ENCODE measurements around the gene SLC4A4.

The SLC4A4 gene

DNA sequence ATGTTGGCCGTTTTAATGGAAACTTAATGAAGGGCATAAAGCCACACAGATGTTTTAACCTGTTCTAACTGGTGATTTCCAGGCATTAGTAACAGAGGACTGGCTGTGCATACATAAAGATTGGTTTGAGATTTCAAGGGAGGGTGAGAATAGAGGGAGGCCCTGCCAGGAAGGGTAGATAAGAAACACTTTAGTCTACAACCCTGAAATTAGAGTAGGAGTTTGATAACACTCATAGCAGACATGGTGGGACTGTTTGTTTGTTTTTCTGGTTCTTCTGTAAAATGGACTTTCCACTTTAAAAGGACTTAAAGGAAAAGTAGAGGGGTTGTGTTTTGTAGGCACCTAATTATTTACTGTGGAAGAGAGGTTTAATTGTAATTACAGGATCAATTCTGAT, 16.2 kb downstream of the SLC4A4 start:
- H3K4me1 ChIP-seq (ENCODE audit: low read depth, poor library complexity, severe bottlenecking), result no peaks in the 10 kb centered on the region
- TF ChIP-seq CTCF (conservative IDR thresholded peaks at IDR 0.05; ENCODE audit: low read depth, low read length), result no peak
- H3K4me2 ChIP-seq, result no peak overlapping the region
- no peak overlapping the region for H3K27ac ChIP-seq
- H3K36me3 ChIP-seq (ENCODE audit: insufficient read depth), result no peaks in the 10 kb centered on the region
- no peaks in the 10 kb centered on the region for H4K20me1 ChIP-seq (ENCODE audit: insufficient read depth)
- no peak overlapping the region for H2AFZ ChIP-seq (ENCODE audit: low read depth)
- H3K4me3 ChIP-seq (IDR thresholded peaks at IDR 0.05; ENCODE audit: insufficient read depth, low read depth, low read length), result no peak overlapping the region
- no peaks in the 10 kb centered on the region for H3K79me2 ChIP-seq (ENCODE audit: insufficient read depth, low read depth)
- H3K27me3 ChIP-seq (ENCODE audit: insufficient read depth, low read depth), result no peaks in the 10 kb centered on the region
- no peak overlapping the region for H3K9ac ChIP-seq

- Histone ChIP-seq H3K36me3 (ENCODE audit: insufficient read depth) (no peaks in the 10 kb centered on the region), H3K4me2 (no peak overlapping the region), H3K79me2 (ENCODE audit: insufficient read depth, low read depth) (no peaks in the 10 kb centered on the region), H3K4me3 (IDR thresholded peaks at IDR 0.05; ENCODE audit: insufficient read depth, low read depth, low read length) (no peak overlapping the region), H2AFZ (ENCODE audit: low read depth) (no peak overlapping the region), H3K27ac (no peak overlapping the region), H3K27me3 (ENCODE audit: insufficient read depth, low read depth) (no peaks in the 10 kb centered on the region), H3K9ac (no peak overlapping the region), H3K4me1 (ENCODE audit: low read depth, poor library complexity, severe bottlenecking) (no peaks in the 10 kb centered on the region), H4K20me1 (ENCODE audit: insufficient read depth) (no peaks in the 10 kb centered on the region)
- no peak for TF ChIP-seq CTCF (conservative IDR thresholded peaks at IDR 0.05; ENCODE audit: low read depth, low read length)
These were observed 17.2 kb downstream of the SLC4A4 start for GRCh38 chr4:71355971-71356370.

GRCh38 chr4:71356924-71357663, 18.3 kb downstream of the SLC4A4 start:
- H2AFZ ChIP-seq (ENCODE audit: low read depth), result no peak overlapping the region
- H3K9ac ChIP-seq, result no peak overlapping the region
- no peaks in the 10 kb centered on the region for H3K4me1 ChIP-seq (ENCODE audit: low read depth, poor library complexity, severe bottlenecking)
- no peaks in the 10 kb centered on the region for H3K27me3 ChIP-seq (ENCODE audit: insufficient read depth, low read depth)
- H4K20me1 ChIP-seq (ENCODE audit: insufficient read depth), result no peaks in the 10 kb centered on the region
- H3K36me3 ChIP-seq (ENCODE audit: insufficient read depth), result no peaks in the 10 kb centered on the region
- no peak overlapping the region for H3K4me2 ChIP-seq
- no peak for TF ChIP-seq CTCF (conservative IDR thresholded peaks at IDR 0.05; ENCODE audit: low read depth, low read length)
- no peak overlapping the region for H3K27ac ChIP-seq
- no peaks in the 10 kb centered on the region for H3K79me2 ChIP-seq (ENCODE audit: insufficient read depth, low read depth)
- H3K4me3 ChIP-seq (IDR thresholded peaks at IDR 0.05; ENCODE audit: insufficient read depth, low read depth, low read length), result no peak overlapping the region

- Histone ChIP-seq H2AFZ (ENCODE audit: low read depth) (no peak overlapping the region), H3K9ac (no peak overlapping the region), H3K79me2 (ENCODE audit: insufficient read depth, low read depth) (no peaks in the 10 kb centered on the region), H3K36me3 (ENCODE audit: insufficient read depth) (no peaks in the 10 kb centered on the region), H3K27me3 (ENCODE audit: insufficient read depth, low read depth) (no peaks in the 10 kb centered on the region), H3K4me2 (no peak overlapping the region), H3K4me1 (ENCODE audit: low read depth, poor library complexity, severe bottlenecking) (no peaks in the 10 kb centered on the region), H4K20me1 (ENCODE audit: insufficient read depth) (no peaks in the 10 kb centered on the region), H3K4me3 (IDR thresholded peaks at IDR 0.05; ENCODE audit: insufficient read depth, low read depth, low read length) (no peak overlapping the region), H3K27ac (no peak overlapping the region)
- no peak for TF ChIP-seq CTCF (conservative IDR thresholded peaks at IDR 0.05; ENCODE audit: low read depth, low read length)
These were observed 22.0 kb downstream of the SLC4A4 start for GRCh38 chr4:71360844-71361243.

All from KMS-11 (cell line).